GM18519 (cell line): ENCODE data around the gene LRRC75A.

Source experiments
- ATAC-seq: cut with Tn5 transposase; IDR thresholded peaks from one replicate; pipeline ENCODE4 v1.9.1; 2021; ENCODE audit warnings: mild to moderate bottlenecking, moderate library complexity; ENCODE audit not compliant: unreplicated experiment, low FRiP score

LRRC75A gene

DNA sequence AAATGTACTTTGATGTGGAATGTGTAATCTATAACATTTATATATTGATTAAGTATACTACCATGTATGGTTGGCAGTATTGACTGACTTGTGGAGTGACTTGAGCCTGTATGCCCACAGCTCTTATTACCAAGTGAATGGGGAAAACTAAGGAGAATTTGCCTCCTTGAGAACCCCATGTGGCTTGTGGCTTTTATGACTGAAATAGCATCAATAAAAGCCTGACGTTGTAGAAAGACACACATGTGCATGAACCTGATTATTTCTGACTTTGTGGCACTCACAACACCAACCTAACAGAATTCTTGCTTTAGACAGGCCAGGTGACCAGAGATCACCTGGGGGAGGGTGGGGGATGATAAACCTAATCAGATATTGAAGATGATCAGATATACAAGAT, 2.1 kb upstream of the LRRC75A start:
- no peak for ATAC-seq

DNA sequence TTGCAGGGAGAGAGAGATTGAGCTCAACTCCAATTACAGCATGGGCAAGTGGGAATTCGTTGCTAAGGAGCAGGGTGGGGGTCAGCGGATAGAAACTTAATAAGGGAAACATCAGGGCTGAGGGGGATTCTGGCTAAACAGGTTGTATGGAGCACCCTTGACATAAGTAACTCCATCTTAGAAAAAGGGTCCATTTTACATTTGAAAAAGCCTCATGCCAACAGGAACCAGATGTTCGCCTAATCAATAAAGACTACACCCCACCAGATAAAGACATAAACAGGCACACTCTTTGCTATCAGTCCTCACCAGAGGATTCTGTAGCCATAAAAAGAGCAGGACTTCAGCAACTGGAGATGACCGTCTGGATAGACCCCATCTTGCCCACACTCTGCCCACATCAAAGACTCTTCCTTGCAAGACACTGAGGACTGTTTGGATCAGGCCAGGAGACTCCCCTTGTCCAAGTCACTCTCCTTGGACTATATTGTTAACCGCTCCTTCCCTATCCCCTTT, 1.6 kb upstream of the LRRC75A start:
- ATAC-seq: no peak

- ATAC-seq: no peak
Observed at GRCh38 chr17:16492613-16493530, 879 bp upstream of the LRRC75A start.

GRCh38 chr17:16491131-16491702, 776 bp downstream of the LRRC75A start:
- ATAC-seq: no peak

- ATAC-seq: no peak
Observed at GRCh38 chr17:16489431-16489830, 2.6 kb downstream of the LRRC75A start.

GRCh38 chr17:16488968-16489337, 3.0 kb downstream of the LRRC75A start:
- no peak for ATAC-seq

DNA sequence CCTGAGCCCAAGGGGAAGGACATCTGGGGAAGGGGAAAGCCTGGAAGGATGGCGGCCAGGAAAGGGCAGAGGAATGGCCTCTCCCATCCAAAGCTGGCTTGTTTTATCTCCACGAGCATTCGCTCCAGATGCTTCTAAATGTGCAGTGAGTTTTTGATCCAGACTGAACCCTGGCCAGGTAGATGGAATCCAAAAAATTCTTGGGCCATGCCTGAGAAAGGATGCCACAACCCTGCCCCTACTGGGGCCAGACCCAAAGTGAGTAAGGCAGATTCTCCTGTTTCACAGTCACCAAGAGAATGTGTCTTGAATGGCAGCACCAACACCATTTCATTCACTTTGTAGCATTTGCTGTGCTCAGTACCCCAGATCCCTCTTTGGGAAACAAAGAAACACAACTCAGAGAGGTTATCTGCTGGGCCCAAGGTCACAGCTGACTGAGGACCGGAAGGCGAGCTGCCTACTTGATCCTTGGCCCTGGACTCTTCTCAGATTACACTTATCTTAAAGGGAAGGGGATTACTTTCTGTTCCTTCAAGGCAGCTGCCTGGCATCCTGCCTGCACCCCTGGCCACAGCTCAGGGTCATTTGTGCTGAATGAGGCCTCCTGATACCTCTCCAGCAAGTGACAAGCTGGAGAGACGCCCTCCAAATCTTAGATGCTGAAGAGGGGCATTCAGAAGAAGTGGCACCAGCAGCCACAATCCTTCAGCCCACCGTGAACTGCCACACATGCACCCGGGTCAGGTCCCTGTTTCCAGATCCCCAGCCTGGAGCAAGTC, 3.6 kb downstream of the LRRC75A start:
- ATAC-seq: no peak

DNA sequence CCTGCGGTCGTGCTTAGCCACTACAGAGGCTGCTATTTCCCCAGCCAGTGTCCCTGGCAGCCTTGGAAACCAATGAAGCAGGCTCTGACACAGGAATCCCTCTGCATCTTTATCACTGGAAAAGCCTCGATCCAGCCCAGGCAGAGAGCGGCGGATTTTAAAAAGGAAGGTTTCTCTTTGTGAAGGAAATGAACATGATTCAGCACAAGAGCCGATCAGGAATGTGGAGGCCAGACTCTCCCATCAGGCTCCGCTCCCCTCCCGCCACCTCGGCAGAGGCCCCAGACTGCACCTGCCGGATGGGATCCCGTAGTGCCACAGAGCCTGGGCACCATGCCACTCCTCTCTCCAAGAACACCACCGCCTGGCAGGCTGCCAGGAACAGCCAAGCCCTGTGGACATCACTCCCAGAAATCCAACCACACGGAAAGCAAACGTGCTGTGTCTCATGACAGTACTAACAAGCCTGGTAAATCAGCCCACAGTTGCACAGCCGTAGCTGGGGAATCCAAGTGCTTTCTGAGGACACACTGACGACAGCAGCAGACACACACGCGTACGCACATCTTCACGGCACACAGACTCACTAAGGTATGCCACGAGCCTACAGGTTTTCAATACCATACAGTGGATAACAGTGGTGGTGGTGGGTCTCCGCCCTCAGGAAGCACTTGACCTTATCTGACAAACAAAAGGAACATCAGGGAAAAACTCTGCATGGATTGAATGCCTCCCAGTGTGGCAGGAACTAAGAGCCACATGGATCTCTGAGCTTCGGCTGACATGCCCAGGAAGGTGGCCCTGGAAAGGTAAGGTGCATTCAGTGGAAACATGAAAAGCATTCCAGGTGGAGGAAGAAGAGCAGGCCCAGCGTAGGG, 5.4 kb downstream of the LRRC75A start:
- ATAC-seq: no peak

DNA sequence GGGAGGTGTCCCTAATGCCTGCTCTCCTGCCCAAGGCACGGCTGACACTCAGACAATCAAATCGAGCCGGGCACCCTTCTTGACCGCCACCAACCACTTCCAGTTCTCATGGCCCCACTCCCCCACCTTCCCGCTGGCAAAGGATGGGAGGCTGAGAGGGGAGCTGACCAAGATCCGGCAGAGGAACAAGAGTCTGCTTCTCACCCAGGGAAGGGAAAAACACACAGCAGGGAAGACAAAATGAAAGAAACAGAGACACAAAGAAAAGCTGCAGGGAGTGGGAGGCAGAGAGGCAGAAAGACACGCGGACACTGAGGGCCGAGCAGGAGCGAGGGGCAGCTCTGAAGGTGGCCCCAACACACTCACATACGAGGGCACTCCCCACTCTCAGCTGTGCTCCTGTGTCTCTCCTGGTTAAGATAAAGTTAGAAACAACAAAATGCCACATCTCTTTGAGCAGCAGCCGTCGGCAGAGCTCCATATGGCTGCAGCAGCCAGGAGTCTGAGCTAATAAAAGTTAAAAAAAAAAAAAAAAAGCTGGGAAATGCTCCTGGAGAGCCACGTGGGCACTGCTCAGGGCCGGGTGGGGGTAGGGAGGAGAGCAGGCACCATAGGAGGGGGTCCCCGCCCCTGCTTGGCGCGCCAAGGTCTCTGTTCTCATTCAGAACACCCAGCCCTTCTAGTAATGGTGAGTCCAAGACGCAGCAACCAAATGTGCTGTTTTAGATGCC, 7.4 kb downstream of the LRRC75A start:
- no peak for ATAC-seq

DNA sequence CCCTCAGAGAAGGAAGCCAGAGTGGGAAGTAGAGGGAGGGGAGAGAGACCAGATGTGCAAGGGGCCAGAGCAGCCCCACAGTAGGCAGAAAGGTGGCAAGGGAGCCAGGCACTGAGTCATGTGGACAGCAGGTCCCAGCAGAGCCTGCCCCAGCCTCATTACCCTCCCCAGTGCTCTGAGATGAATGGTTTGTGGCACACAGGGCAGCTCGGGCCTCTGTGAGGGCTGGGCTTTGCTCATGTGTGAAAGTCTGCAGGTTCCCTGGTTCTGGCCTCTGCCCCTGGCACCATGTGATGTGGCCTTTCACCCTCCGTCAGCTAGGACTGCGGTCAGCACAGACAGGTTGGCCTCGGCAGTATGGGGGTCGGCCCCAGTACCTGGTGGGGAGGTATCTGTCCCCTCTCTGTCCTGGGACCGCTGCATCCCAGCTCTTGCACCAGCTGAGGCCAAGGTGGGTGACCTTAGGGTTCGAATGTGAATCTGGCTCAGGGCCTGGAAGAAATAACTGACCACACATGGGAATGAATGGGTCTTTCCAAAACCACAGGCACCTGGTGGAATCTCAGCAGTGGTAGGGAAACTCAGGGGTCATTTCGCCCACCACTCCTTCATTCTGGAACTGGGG, 8.9 kb downstream of the LRRC75A start:
- no peak for ATAC-seq

- ATAC-seq: no peak
Observed at GRCh38 chr17:16482253-16482652, 9.7 kb downstream of the LRRC75A start.

- no peak for ATAC-seq
Observed at GRCh38 chr17:16480995-16481394, 11.0 kb downstream of the LRRC75A start.

DNA sequence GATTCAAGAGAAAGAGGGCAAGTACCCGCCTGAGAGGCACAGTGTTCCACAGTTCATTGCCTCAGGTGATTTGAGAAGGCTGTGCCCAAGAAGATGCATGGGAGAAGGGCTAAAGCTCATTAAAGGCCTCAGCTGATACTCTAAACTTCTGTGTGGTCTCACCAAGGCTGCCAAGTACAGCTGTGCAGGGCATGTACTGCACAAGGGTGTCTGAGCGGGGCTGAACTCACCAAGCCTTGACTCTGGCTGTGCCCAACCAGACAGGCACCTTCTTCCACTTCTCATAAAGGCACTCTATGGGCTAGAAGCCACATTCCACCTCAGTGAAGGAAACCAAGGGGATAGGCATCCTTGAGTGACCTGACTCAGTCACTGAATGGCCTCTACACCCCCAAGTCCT, 12.7 kb downstream of the LRRC75A start:
- no peak for ATAC-seq

DNA sequence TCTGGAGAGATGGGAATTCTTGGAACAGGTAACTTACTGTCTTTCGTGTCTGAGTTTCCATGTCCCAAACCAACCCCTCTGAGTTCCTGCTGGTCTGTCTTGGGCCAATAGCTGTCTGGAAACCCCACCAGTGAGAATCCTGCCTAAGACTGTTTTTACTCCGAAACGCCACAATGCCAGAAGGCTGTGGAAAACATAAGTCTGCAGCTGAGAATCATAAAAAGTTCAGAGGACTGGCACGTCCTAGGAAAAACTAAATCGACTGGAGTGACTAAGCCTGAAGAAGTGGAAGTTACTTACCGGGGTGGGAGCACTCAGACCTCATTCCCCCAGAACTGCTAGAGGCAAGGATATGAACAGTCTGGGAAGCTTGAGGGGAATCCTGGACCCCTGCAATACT, 13.3 kb downstream of the LRRC75A start:
- ATAC-seq: no peak

GRCh38 chr17:16477666-16478065, 14.3 kb downstream of the LRRC75A start:
- ATAC-seq: no peak

- ATAC-seq: no peak
Observed at GRCh38 chr17:16477255-16477654, 14.7 kb downstream of the LRRC75A start.

- ATAC-seq: no peak
Observed at GRCh38 chr17:16475179-16475704, 16.8 kb downstream of the LRRC75A start.

GRCh38 chr17:16474012-16474725, 17.8 kb downstream of the LRRC75A start:
- ATAC-seq: no peak
